Mesothelial cell of epicardium (in vitro differentiated cells): ENCODE data around the gene FRK. TPM values are rescaled to one million over a fixed set of nuclear protein-coding genes. Genes with fewer than 3 reads are reported as not detected.
A peak's percentile ranks its signal among the peaks of the same experiment; 100 is the strongest.

Experiments used
- DNase-seq, 2 experiments: peaks; one replicate each; pipeline ENCODE4 v3.0.0; 2021; ENCODE audit warnings: low spot score in 2 of 2; ENCODE audit not compliant: unreplicated experiment in 2 of 2
- H3K27ac Mint-ChIP-seq: 2 replicates; pipeline ENCODE4 v1.8.0; 2021; ENCODE audit warnings: mixed read lengths
- H3K27me3 Mint-ChIP-seq: 2 replicates; pipeline ENCODE4 v1.8.0; 2021; ENCODE audit warnings: low read depth, mixed read lengths
- H3K36me3 Mint-ChIP-seq: 2 replicates; pipeline ENCODE4 v1.8.0; 2021; ENCODE audit warnings: mixed read lengths
- H3K4me1 Mint-ChIP-seq: 2 replicates; pipeline ENCODE4 v1.8.0; 2021; ENCODE audit warnings: mixed read lengths
- H3K4me3 Mint-ChIP-seq: 2 replicates; pipeline ENCODE4 v1.8.0; 2021; ENCODE audit warnings: mild to moderate bottlenecking, moderate library complexity, mixed read lengths
- H3K9me3 Mint-ChIP-seq: 2 replicates; pipeline ENCODE4 v1.8.0; 2021; ENCODE audit warnings: mixed read lengths
- total RNA-seq: library from RNA; stranded (reverse); gene quantifications from 3 replicates; pipeline ENCODE4 v1.2.1, GENCODE V29; 2021
- TF ChIP-seq, protein P1 (sequence below): fragments of 200-600 bp; sonication (generic); IDR thresholded peaks from one replicate; pipeline ENCODE4 v1.5.0; 2021; ENCODE audit warnings: antibody characterized with exemption; ENCODE audit not compliant: unreplicated experiment

The FRK gene
- total RNA-seq, 1 donor from 2014 or later = 5.1 TPM

DNA sequence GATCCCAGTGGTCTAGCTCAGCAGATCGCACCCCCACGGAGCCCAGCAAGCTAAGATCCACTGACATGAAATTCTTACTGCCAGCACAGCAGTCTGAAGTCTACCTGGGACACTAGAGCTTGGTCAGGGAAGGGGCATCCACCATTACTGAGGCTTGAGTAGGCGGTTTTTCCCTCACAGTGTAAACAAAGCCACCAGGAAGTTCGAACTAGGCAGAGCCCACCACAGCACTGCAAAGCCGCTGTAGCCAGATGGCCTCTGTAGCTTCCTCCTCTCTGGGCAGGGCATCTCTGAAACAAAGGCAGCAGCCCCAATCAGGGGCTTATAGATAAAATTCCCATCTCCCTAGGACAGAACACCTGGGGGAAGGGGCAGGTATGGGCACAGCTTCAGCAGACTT is 18.8 kb downstream of the FRK start:
- H3K36me3 Mint-ChIP-seq = peaks cover 40% of the 10 kb centered on the region
- H3K9me3 Mint-ChIP-seq = peaks cover 40% of the 10 kb centered on the region
- no peak overlapping the region for H3K4me3 Mint-ChIP-seq
- no peak overlapping the region for H3K27ac Mint-ChIP-seq
- TF ChIP-seq, protein P1, sequence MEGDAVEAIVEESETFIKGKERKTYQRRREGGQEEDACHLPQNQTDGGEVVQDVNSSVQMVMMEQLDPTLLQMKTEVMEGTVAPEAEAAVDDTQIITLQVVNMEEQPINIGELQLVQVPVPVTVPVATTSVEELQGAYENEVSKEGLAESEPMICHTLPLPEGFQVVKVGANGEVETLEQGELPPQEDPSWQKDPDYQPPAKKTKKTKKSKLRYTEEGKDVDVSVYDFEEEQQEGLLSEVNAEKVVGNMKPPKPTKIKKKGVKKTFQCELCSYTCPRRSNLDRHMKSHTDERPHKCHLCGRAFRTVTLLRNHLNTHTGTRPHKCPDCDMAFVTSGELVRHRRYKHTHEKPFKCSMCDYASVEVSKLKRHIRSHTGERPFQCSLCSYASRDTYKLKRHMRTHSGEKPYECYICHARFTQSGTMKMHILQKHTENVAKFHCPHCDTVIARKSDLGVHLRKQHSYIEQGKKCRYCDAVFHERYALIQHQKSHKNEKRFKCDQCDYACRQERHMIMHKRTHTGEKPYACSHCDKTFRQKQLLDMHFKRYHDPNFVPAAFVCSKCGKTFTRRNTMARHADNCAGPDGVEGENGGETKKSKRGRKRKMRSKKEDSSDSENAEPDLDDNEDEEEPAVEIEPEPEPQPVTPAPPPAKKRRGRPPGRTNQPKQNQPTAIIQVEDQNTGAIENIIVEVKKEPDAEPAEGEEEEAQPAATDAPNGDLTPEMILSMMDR = no peak
- H3K4me1 Mint-ChIP-seq = peaks cover 5% of the 10 kb centered on the region
- DNase-seq = no peak
- no peaks in the 10 kb centered on the region for H3K27me3 Mint-ChIP-seq

DNA sequence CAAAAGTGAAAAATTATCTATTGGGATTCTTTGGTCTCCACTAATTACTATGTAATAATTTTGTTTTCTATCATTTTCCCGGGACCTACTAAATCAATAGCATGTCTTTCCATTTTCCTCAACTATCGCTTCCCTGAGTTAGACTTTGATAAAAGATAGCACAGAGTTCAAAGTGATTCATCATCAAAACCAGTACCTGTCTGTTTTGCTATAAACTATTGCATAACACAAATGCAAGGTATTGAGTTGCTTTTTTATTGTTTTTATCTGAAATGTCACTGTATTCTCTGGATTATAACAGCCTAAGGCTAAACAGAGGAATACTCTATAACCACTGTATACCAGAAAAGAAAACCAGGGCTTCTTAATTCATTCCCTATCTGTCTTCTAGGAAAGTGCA is 19.7 kb downstream of the FRK start:
- peaks cover 40% of the 10 kb centered on the region for H3K9me3 Mint-ChIP-seq
- TF ChIP-seq, protein P1 = no peak
- H3K27me3 Mint-ChIP-seq = no peaks in the 10 kb centered on the region
- H3K36me3 Mint-ChIP-seq = peaks cover 37% of the 10 kb centered on the region
- no peak overlapping the region for H3K27ac Mint-ChIP-seq
- no peak for DNase-seq
- no peak overlapping the region for H3K4me3 Mint-ChIP-seq
- H3K4me1 Mint-ChIP-seq = peaks cover 9% of the 10 kb centered on the region

DNA sequence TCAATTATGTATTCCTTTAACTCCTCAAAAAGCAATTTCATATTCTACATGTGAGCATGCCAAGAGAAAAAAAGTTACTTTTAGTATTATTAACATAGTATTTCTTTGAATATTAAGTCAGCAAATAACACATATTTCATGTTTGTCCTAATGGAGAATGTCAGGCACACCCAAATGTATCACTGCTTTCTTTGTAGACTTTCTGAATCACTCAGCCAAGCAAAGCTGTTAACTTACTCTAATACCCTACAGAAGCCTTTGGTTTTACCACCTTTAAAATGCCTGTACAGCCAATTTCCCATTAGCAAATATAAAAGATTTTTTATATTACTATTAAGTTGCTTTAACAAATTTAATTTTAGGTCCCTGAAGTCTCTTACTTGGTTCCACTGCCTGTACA is 23.8 kb downstream of the FRK start:
- DNase-seq = no peak
- peaks cover 3% of the 10 kb centered on the region for H3K9me3 Mint-ChIP-seq

DNA sequence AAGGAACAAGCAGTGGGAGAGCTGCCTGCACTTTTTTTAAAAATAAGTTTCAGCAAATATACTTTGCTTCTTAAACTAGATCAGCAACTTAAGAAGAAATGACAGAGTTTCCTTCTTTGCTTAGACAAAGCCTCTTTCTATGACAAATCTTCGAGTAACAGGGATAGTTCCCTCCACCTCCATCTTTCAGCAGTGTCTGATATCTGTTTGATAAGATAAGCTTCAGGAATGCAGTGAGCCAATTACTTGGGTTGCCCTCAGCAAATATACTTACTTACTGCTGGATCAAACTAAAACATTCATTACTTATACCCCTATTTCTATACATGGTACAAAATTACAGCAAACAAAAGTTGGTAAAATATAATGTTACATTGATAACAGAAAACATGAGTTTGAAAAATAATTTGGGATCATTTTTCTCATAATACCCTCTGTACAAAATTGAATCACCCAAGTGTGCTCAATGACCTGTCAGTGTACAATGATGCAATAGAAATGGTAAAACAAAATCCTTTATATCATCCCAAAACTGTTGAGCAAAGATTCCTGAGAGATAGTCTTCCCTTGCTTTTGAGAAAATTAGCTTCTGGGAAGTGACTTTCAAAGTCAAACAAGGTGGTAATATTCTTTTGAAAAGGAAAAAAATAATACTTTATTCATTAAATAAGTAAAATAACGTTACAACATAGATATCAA is 24.5 kb downstream of the FRK start:
- Mint-ChIP-seq H3K9me3 (no peaks in the 10 kb centered on the region), H3K36me3 (peaks cover under 1% of the 10 kb centered on the region), H3K27me3 (no peaks in the 10 kb centered on the region), H3K27ac (peak overlapping the region; percentile 83), H3K4me3 (no peak overlapping the region), H3K4me1 (peaks cover 40% of the 10 kb centered on the region)
- TF ChIP-seq, protein P1 = no peak
- no peak for DNase-seq

More for the DNA sequence above, 23.8 kb downstream of the FRK start:
- H3K36me3 Mint-ChIP-seq = peaks cover 3% of the 10 kb centered on the region
- TF ChIP-seq, protein P1 = no peak
- no peak overlapping the region for H3K4me3 Mint-ChIP-seq
- peaks cover 38% of the 10 kb centered on the region for H3K4me1 Mint-ChIP-seq
- H3K27ac Mint-ChIP-seq = no peak overlapping the region
- H3K27me3 Mint-ChIP-seq = no peaks in the 10 kb centered on the region

DNA sequence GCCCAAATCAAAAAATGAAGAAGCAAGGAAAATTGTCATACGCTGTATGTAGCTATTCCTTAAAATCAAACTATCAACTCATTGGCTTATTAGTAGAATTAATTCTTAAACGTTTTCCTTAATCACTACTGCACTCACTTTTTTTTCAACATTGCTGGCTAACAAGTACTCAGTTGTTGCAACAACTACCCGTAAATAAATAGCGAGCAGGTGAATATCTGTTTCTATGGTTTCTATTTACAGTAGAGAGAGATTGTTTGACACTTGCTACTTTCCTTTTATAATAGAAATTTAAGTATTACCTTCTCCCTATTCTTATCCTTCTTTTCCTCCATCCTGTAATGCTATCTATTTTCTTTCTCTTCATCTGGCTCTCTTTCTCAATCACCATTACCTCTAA is 25.1 kb downstream of the FRK start:
- no peak overlapping the region for H3K4me3 Mint-ChIP-seq
- no peaks in the 10 kb centered on the region for H3K9me3 Mint-ChIP-seq
- DNase-seq = no peak
- TF ChIP-seq, protein P1 = no peak
- peaks cover 43% of the 10 kb centered on the region for H3K4me1 Mint-ChIP-seq
- peak overlapping the region; percentile 83 for H3K27ac Mint-ChIP-seq
- H3K36me3 Mint-ChIP-seq = no peaks in the 10 kb centered on the region
- H3K27me3 Mint-ChIP-seq = no peaks in the 10 kb centered on the region
